OCI-LY1 (cell line): ENCODE results near the gene SCTR.

ENCODE experiments used
- H2AFZ ChIP-seq: fragments of 200-600 bp; sonication (generic), shearing (Covaris generic); 2 replicates; pipeline ENCODE4 v1.6.0; 2014; ENCODE audit warnings: antibody characterized with exemption, mild to moderate bottlenecking, low read length
- H3F3A ChIP-seq: fragments of 200-600 bp; sonication (generic), shearing (Covaris generic); 2 replicates; pipeline ENCODE4 v1.6.0; 2014; ENCODE audit warnings: mild to moderate bottlenecking, antibody characterized with exemption, low read length, moderate library complexity; ENCODE audit not compliant: insufficient read depth
- H3K27ac ChIP-seq: fragments of 200-600 bp; sonication (generic); 2 replicates; pipeline ENCODE4 v1.5.1; 2014; ENCODE audit warnings: low read length, mixed run types, mild to moderate bottlenecking, low read depth; ENCODE audit not compliant: poor library complexity, severe bottlenecking
- H3K27me3 ChIP-seq: fragments of 200-600 bp; sonication (generic); 2 replicates; pipeline ENCODE4 v1.6.0; 2014; ENCODE audit warnings: antibody characterized with exemption, mild to moderate bottlenecking, low read length, moderate library complexity; ENCODE audit not compliant: insufficient read depth
- H3K36me3 ChIP-seq: fragments of 200-600 bp; sonication (generic); 2 replicates; pipeline ENCODE4 v1.6.1; 2014; ENCODE audit warnings: mild to moderate bottlenecking, antibody characterized with exemption, low read length, moderate library complexity, mixed read lengths; ENCODE audit not compliant: insufficient read depth
- H3K4me1 ChIP-seq: fragments of 200-600 bp; sonication (generic); 2 replicates; pipeline ENCODE4 v1.5.1; 2014; ENCODE audit warnings: mild to moderate bottlenecking, low read length, moderate library complexity; ENCODE audit not compliant: insufficient read depth, severe bottlenecking
- H3K4me2 ChIP-seq: fragments of 200-600 bp; sonication (generic), shearing (Covaris generic); 2 replicates; pipeline ENCODE4 v1.6.1; 2014; ENCODE audit warnings: low read length
- H3K4me3 ChIP-seq: fragments of 200-600 bp; sonication (generic); 2 replicates; pipeline ENCODE4 v1.5.1; 2014; ENCODE audit warnings: low read length, low read depth, mild to moderate bottlenecking, mixed read lengths; ENCODE audit not compliant: poor library complexity, severe bottlenecking
- H3K79me2 ChIP-seq: fragments of 200-600 bp; shearing (Covaris generic); 2 replicates; pipeline ENCODE4 v1.6.1; 2016; ENCODE audit warnings: mixed run types, low read length, mixed read lengths; ENCODE audit not compliant: insufficient read depth
- H3K9ac ChIP-seq: fragments of 200-600 bp; sonication (generic), shearing (Covaris generic); 2 replicates; pipeline ENCODE4 v1.6.1; 2014; ENCODE audit warnings: mild to moderate bottlenecking, low read length, mixed read lengths
- H3K9me2 ChIP-seq: fragments of 200-600 bp; sonication (generic), shearing (Covaris generic); 2 replicates; pipeline ENCODE4 v1.6.1; 2014; ENCODE audit warnings: low read depth, mild to moderate bottlenecking, low read length, mixed read lengths
- H3K9me3 ChIP-seq: fragments of 200-600 bp; shearing (Covaris generic); 2 replicates; pipeline ENCODE4 v1.6.1; 2014; ENCODE audit warnings: low read length, mixed read lengths
- H4K20me1 ChIP-seq: fragments of 200-600 bp; sonication (generic), shearing (Covaris generic); 2 replicates; pipeline ENCODE4 v1.6.0; 2016; ENCODE audit warnings: mild to moderate bottlenecking, low read length; ENCODE audit not compliant: insufficient read depth
- CTCF ChIP-seq: fragments of 200-600 bp; sonication (generic), shearing (Covaris generic); IDR thresholded peaks from 2 replicates; pipeline ENCODE4 v1.5.1; 2017; ENCODE audit warnings: mild to moderate bottlenecking, antibody characterized with exemption, low read length, moderate library complexity, mixed read lengths
- EZH2 ChIP-seq: fragments of 200-600 bp; sonication (generic), shearing (Covaris generic); IDR thresholded peaks from 2 replicates; pipeline ENCODE4 v1.8.0; 2017; ENCODE audit warnings: borderline replicate concordance, mixed run types, mild to moderate bottlenecking, antibody characterized with exemption, low read length, moderate library complexity, mixed read lengths

The SCTR gene

DNA sequence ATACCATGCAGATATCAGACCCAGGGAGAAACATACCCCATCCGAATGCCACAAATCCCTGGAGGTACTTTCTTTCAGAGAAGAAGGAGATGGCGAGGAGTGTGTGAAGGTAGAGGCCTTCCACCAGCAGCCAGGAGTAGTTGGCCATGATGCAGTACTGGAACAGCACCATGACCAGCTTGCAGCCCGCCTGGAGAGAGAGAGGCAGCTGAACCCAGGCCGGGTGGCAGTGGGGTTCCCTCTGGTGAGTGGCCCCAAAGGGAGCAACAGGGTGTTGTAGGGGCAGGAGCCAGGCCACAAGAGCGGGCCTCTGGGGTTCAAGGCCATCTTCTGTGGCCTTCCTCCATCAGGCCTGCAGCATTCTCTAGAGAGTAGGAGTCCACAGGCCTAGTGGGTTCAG, 62.5 kb downstream of the SCTR start:
- H3K4me1 ChIP-seq: no peaks in the 10 kb centered on the region
- H3K9me2 ChIP-seq: no peaks in the 10 kb centered on the region
- no peaks in the 10 kb centered on the region for H3K27me3 ChIP-seq
- no peaks in the 10 kb centered on the region for H4K20me1 ChIP-seq
- no peaks in the 10 kb centered on the region for H3F3A ChIP-seq
- no peak overlapping the region for H3K27ac ChIP-seq
- H3K9ac ChIP-seq: no peak overlapping the region
- H3K4me2 ChIP-seq: no peak overlapping the region
- no peak overlapping the region for H3K4me3 ChIP-seq
- no peak for TF ChIP-seq EZH2
- TF ChIP-seq CTCF: no peak
- H3K79me2 ChIP-seq: no peaks in the 10 kb centered on the region
- H3K36me3 ChIP-seq: no peaks in the 10 kb centered on the region
- H3K9me3 ChIP-seq: no peaks in the 10 kb centered on the region
- no peak overlapping the region for H2AFZ ChIP-seq

DNA sequence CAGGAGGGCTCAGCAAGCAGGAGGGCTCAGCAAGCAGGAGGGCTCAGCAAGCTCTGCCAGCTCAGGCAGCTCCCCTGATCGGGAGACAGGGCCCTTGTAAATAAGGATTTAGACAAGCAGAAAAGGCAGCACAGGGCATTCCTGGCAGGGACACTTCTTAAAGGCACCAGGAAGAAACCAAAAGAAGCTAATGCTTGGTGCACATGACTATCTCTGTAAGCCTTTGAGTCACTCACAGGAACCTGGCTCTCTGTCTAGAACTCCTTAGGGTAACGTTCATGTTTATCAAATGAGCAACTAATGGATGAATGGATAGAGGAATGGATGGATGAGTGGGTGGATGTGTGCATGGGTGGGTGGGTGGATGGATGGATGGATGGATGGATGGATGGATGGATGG, 64.2 kb downstream of the SCTR start:
- Histone ChIP-seq H3F3A (no peaks in the 10 kb centered on the region), H3K79me2 (no peaks in the 10 kb centered on the region), H3K27ac (no peak overlapping the region), H3K9me3 (no peaks in the 10 kb centered on the region), H3K9me2 (no peaks in the 10 kb centered on the region), H3K27me3 (no peaks in the 10 kb centered on the region), H2AFZ (no peak overlapping the region), H3K36me3 (no peaks in the 10 kb centered on the region), H3K9ac (no peak overlapping the region), H4K20me1 (no peaks in the 10 kb centered on the region), H3K4me2 (no peak overlapping the region), H3K4me1 (no peaks in the 10 kb centered on the region), H3K4me3 (no peak overlapping the region)
- no peak for TF ChIP-seq EZH2
- no peak for TF ChIP-seq CTCF

DNA sequence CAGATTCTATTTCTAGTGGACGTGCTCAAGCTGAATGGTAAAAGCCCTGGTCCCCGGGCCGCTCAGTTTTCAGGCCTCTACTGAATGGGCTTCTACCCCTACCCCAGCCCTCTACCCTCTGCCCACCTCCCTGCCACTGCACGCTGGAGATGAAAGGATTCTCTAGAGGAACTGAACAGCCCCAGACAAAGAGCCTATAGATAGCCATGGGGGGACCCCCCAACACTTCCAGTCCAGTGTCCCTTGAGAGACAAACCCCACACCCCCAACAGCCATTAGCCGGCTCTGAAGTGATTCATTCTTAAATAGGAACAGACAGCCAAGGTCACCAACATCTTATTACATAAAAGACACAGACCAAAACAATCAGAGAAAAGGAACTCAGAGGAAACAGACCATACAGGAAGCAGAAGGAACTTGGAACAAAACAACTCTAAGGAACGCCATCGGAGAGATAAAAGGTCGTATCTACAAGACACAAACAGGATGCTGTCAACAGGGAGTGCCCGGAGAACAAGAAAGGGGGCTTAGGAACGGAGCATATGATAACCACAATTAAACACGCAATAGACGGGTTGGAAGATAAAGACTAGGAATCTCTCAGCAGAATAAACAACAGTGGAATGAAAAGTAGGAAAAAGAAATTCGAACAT, 69.1 kb downstream of the SCTR start:
- no peak overlapping the region for H3K9ac ChIP-seq
- H3K4me1 ChIP-seq: no peaks in the 10 kb centered on the region
- H3K27me3 ChIP-seq: no peaks in the 10 kb centered on the region
- no peaks in the 10 kb centered on the region for H3K79me2 ChIP-seq
- H3K27ac ChIP-seq: no peak overlapping the region
- no peaks in the 10 kb centered on the region for H4K20me1 ChIP-seq
- H2AFZ ChIP-seq: no peak overlapping the region
- H3K4me3 ChIP-seq: no peak overlapping the region
- H3K9me2 ChIP-seq: no peaks in the 10 kb centered on the region
- H3K9me3 ChIP-seq: no peaks in the 10 kb centered on the region
- H3K4me2 ChIP-seq: no peak overlapping the region
- no peaks in the 10 kb centered on the region for H3K36me3 ChIP-seq
- TF ChIP-seq CTCF (no peak), EZH2 (no peak)
- no peaks in the 10 kb centered on the region for H3F3A ChIP-seq
